ENCODE results near the gene RYR3. TPM values are rescaled to one million over a fixed set of nuclear protein-coding genes. Genes with fewer than 3 reads are reported as not detected.

Gene RYR3
- total and polyA plus RNA-seq, 4 donors, result 0.09 to 1.4 (median 0.47) TPM

- no peaks in the 10 kb centered on the region for H3K27me3 ChIP-seq (ENCODE audit: control insufficient read depth in 3 of 3, insufficient read depth in 3 of 3, low read length in 2 of 3)
Observed at GRCh38 chr15:33677238-33677830, 366.6 kb downstream of the RYR3 start.

GRCh38 chr15:33678176-33678575 is 367.4 kb downstream of the RYR3 start:
- no peak overlapping the region for H3K27ac ChIP-seq (ENCODE audit: low read depth in 1 of 2, low read length in 1 of 2)
- no peak for TF ChIP-seq CTCF (IDR thresholded peaks at IDR 0.05; ENCODE audit: control extremely low read depth, extremely low read depth)
- DNase-seq (no peak), ATAC-seq (ENCODE audit: insufficient read depth, low FRiP score) (no peak)
- no peak overlapping the region for H3K4me3 ChIP-seq
- no peaks in the 10 kb centered on the region for H3K4me1 ChIP-seq (ENCODE audit: control insufficient read depth in 5 of 5, insufficient read depth in 5 of 5, low read length in 5 of 5)
- no peaks in the 10 kb centered on the region for H3K27me3 ChIP-seq (ENCODE audit: control insufficient read depth in 3 of 3, insufficient read depth in 3 of 3, low read length in 2 of 3)
- H3K36me3 ChIP-seq (ENCODE audit: control insufficient read depth in 4 of 4, insufficient read depth in 4 of 4, low read length in 4 of 4), result no peaks in the 10 kb centered on the region
- no peaks in the 10 kb centered on the region for H3K9me3 ChIP-seq (ENCODE audit: control insufficient read depth in 4 of 4, insufficient read depth in 3 of 4, low read length in 3 of 4)
- no peak overlapping the region for H3K9ac ChIP-seq (ENCODE audit: insufficient read depth in 1 of 2, low read length in 2 of 2)
- 32 to 47% methylated on average over 3 of the region's 3 CpGs for WGBS, 2 donors

More at GRCh38 chr15:33677238-33677830, 366.6 kb downstream of the RYR3 start:
- no peaks in the 10 kb centered on the region for H3K4me1 ChIP-seq (ENCODE audit: control insufficient read depth in 5 of 5, insufficient read depth in 5 of 5, low read length in 5 of 5)
- ATAC-seq (ENCODE audit: insufficient read depth, low FRiP score) (no peak), DNase-seq (no peak)
- no peak overlapping the region for H3K9ac ChIP-seq (ENCODE audit: insufficient read depth in 1 of 2, low read length in 2 of 2)
- H3K36me3 ChIP-seq (ENCODE audit: control insufficient read depth in 4 of 4, insufficient read depth in 4 of 4, low read length in 4 of 4), result no peaks in the 10 kb centered on the region
- no peak overlapping the region for H3K27ac ChIP-seq (ENCODE audit: low read depth in 1 of 2, low read length in 1 of 2)
- no peak for TF ChIP-seq CTCF (IDR thresholded peaks at IDR 0.05; ENCODE audit: control extremely low read depth, extremely low read depth)
- H3K9me3 ChIP-seq (ENCODE audit: control insufficient read depth in 4 of 4, insufficient read depth in 3 of 4, low read length in 3 of 4), result no peaks in the 10 kb centered on the region
- WGBS, 2 donors, result 81 to 90% methylated on average over 8 of the region's 8 CpGs
- no peak overlapping the region for H3K4me3 ChIP-seq

- 58 to 59% methylated on average over 5 of the region's 5 CpGs for WGBS, 2 donors
- no peaks in the 10 kb centered on the region for H3K4me1 ChIP-seq (ENCODE audit: control insufficient read depth in 5 of 5, insufficient read depth in 5 of 5, low read length in 5 of 5)
- H3K4me3 ChIP-seq, result no peak overlapping the region
- no peak for TF ChIP-seq CTCF (IDR thresholded peaks at IDR 0.05; ENCODE audit: control extremely low read depth, extremely low read depth)
- H3K27me3 ChIP-seq (ENCODE audit: control insufficient read depth in 3 of 3, insufficient read depth in 3 of 3, low read length in 2 of 3), result no peaks in the 10 kb centered on the region
- no peak overlapping the region for H3K9ac ChIP-seq (ENCODE audit: insufficient read depth in 1 of 2, low read length in 2 of 2)
- H3K9me3 ChIP-seq (ENCODE audit: control insufficient read depth in 4 of 4, insufficient read depth in 3 of 4, low read length in 3 of 4), result no peaks in the 10 kb centered on the region
- ATAC-seq (ENCODE audit: insufficient read depth, low FRiP score) (no peak), DNase-seq (no peak)
- no peaks in the 10 kb centered on the region for H3K36me3 ChIP-seq (ENCODE audit: control insufficient read depth in 4 of 4, insufficient read depth in 4 of 4, low read length in 4 of 4)
- H3K27ac ChIP-seq (ENCODE audit: low read depth in 1 of 2, low read length in 1 of 2), result no peak overlapping the region
Observed at GRCh38 chr15:33678602-33679001, 367.8 kb downstream of the RYR3 start.

- ATAC-seq (ENCODE audit: insufficient read depth, low FRiP score), result no peak
- Histone ChIP-seq H3K4me1 (ENCODE audit: control insufficient read depth in 5 of 5, insufficient read depth in 5 of 5, low read length in 5 of 5) (no peaks in the 10 kb centered on the region), H3K27me3 (ENCODE audit: control insufficient read depth in 3 of 3, insufficient read depth in 3 of 3, low read length in 2 of 3) (no peaks in the 10 kb centered on the region), H3K9ac (ENCODE audit: insufficient read depth in 1 of 2, low read length in 2 of 2) (no peak overlapping the region), H3K4me3 (no peak overlapping the region), H3K9me3 (ENCODE audit: control insufficient read depth in 4 of 4, insufficient read depth in 3 of 4, low read length in 3 of 4) (no peaks in the 10 kb centered on the region), H3K36me3 (ENCODE audit: control insufficient read depth in 4 of 4, insufficient read depth in 4 of 4, low read length in 4 of 4) (no peaks in the 10 kb centered on the region), H3K27ac (ENCODE audit: low read depth in 1 of 2, low read length in 1 of 2) (no peak overlapping the region)
- DNase-seq, result no peak
- WGBS, 2 donors, result 33 to 43% methylated on average over 2 of the region's 2 CpGs
- no peak for TF ChIP-seq CTCF (IDR thresholded peaks at IDR 0.05; ENCODE audit: control extremely low read depth, extremely low read depth)
Observed at GRCh38 chr15:33679061-33679460, 368.3 kb downstream of the RYR3 start.

All from lung (tissue), 12 donors.